Osteocyte (in vitro differentiated cells): ENCODE measurements around the gene ZNF318. TPM values are rescaled to one million over a fixed set of nuclear protein-coding genes. Genes with fewer than 3 reads are reported as not detected.

ENCODE experiments used
- DNase-seq: peaks from one replicate; pipeline ENCODE4 v3.0.0; 2021; ENCODE audit warnings: mixed read lengths; ENCODE audit not compliant: unreplicated experiment; ENCODE audit errors: extremely low spot score
- H3K27ac Mint-ChIP-seq: one replicate; pipeline ENCODE4 v1.8.0; 2021; ENCODE audit warnings: mild to moderate bottlenecking, mixed read lengths; ENCODE audit not compliant: unreplicated experiment
- H3K27me3 Mint-ChIP-seq: one replicate; pipeline ENCODE4 v1.8.0; 2021; ENCODE audit warnings: mixed read lengths; ENCODE audit not compliant: unreplicated experiment
- H3K36me3 Mint-ChIP-seq: one replicate; pipeline ENCODE4 v1.8.0; 2021; ENCODE audit warnings: mixed read lengths; ENCODE audit not compliant: unreplicated experiment
- H3K4me1 Mint-ChIP-seq: one replicate; pipeline ENCODE4 v1.8.0; 2021; ENCODE audit warnings: mixed read lengths; ENCODE audit not compliant: unreplicated experiment
- H3K4me3 Mint-ChIP-seq: one replicate; pipeline ENCODE4 v1.8.0; 2021; ENCODE audit warnings: mild to moderate bottlenecking, moderate library complexity, mixed read lengths; ENCODE audit not compliant: unreplicated experiment
- H3K9me3 Mint-ChIP-seq: one replicate; pipeline ENCODE4 v1.8.0; 2021; ENCODE audit warnings: mixed read lengths; ENCODE audit not compliant: unreplicated experiment
- CTCF ChIP-seq: fragments of 200-600 bp; sonication (generic); IDR thresholded peaks from 2 replicates; pipeline ENCODE4 v1.5.0; 2021; ENCODE audit warnings: antibody characterized with exemption, mild to moderate bottlenecking, moderate library complexity
- total RNA-seq: library from RNA; stranded (reverse); gene quantifications from 2 replicates; pipeline ENCODE4 v1.2.1, GENCODE V29; 2021

Gene ZNF318
- total RNA-seq, 1 donor from 2014 or later, result 25.1 TPM

DNA sequence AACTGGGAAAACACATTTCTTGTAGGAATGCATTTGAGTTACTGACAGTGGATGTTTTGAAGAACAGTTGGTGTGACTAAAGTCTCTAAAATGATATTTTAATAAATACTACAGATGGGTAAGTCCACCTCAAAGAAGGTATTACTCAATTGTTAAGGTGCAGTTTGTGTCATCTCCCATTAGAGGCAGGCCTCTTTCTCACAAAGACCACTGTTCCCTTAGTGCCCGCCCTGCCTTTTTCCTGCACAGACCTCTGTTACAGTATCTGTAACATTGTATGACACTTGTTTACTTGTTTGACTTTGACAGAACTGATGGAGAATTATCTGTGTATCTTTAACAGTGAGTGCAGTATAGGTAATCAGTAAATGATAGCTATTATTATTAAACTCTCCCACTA is 55.6 kb downstream of the ZNF318 start:
- H3K27ac Mint-ChIP-seq, result no peak overlapping the region
- peaks cover 4% of the 10 kb centered on the region for H3K4me1 Mint-ChIP-seq
- no peaks in the 10 kb centered on the region for H3K36me3 Mint-ChIP-seq

GRCh38 chr6:43311666-43312065 is 57.8 kb downstream of the ZNF318 start:
- H3K27me3 Mint-ChIP-seq, result peaks cover 34% of the 10 kb centered on the region
- no peak for TF ChIP-seq CTCF
- peaks cover 9% of the 10 kb centered on the region for H3K4me1 Mint-ChIP-seq
- no peak for DNase-seq
- no peak overlapping the region for H3K4me3 Mint-ChIP-seq
- no peaks in the 10 kb centered on the region for H3K9me3 Mint-ChIP-seq
- H3K36me3 Mint-ChIP-seq, result no peaks in the 10 kb centered on the region
- H3K27ac Mint-ChIP-seq, result no peak overlapping the region

More for the DNA sequence above, 55.6 kb downstream of the ZNF318 start:
- Mint-ChIP-seq H3K27me3 (peaks cover 30% of the 10 kb centered on the region), H3K4me3 (no peak overlapping the region), H3K9me3 (no peaks in the 10 kb centered on the region)
- TF ChIP-seq CTCF, result no peak
- DNase-seq, result no peak

- TF ChIP-seq CTCF, result no peak
- Mint-ChIP-seq H3K36me3 (no peaks in the 10 kb centered on the region), H3K9me3 (no peaks in the 10 kb centered on the region), H3K4me1 (peaks cover 9% of the 10 kb centered on the region), H3K27ac (no peak overlapping the region), H3K27me3 (peaks cover 34% of the 10 kb centered on the region), H3K4me3 (no peak overlapping the region)
- no peak for DNase-seq
Observed at GRCh38 chr6:43310624-43311023, 58.8 kb downstream of the ZNF318 start.

DNA sequence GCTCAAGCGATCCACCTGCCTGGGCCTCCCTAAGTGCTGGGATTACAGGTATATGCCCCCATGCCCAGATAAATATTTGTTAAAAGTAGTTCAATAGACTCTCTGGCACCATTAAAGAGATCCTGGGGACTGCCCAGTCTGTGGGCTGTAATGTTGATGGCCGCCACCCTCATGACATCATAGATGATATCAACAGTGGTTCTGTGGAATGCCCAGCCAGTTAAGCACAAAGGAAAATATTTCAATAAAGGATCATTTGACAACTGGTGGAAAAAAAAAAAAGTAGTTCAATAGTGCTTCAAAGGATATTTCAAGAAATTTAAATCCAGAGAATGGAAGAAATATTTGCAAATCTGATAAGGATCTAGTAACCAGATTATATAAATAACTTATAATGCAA is 59.3 kb downstream of the ZNF318 start:
- no peak for DNase-seq
- no peak overlapping the region for H3K4me3 Mint-ChIP-seq
- no peaks in the 10 kb centered on the region for H3K36me3 Mint-ChIP-seq
- H3K27ac Mint-ChIP-seq, result no peak overlapping the region
- H3K9me3 Mint-ChIP-seq, result no peaks in the 10 kb centered on the region
- peaks cover 30% of the 10 kb centered on the region for H3K27me3 Mint-ChIP-seq
- H3K4me1 Mint-ChIP-seq, result peaks cover 9% of the 10 kb centered on the region
- TF ChIP-seq CTCF, result no peak

GRCh38 chr6:43308990-43309477 is 60.4 kb downstream of the ZNF318 start:
- Mint-ChIP-seq H3K27me3 (peaks cover 23% of the 10 kb centered on the region), H3K27ac (no peak overlapping the region)

More at GRCh38 chr6:43308990-43309477, 60.4 kb downstream of the ZNF318 start:
- no peak for DNase-seq
- TF ChIP-seq CTCF, result no peak
- Mint-ChIP-seq H3K36me3 (no peaks in the 10 kb centered on the region), H3K4me1 (peaks cover 9% of the 10 kb centered on the region), H3K4me3 (peak overlapping the region; percentile 74), H3K9me3 (no peaks in the 10 kb centered on the region)
